Colonic mucosa (tissue), 2 donors: Measurements from ENCODE around the gene ANTXR1. TPM values are rescaled to one million over a fixed set of nuclear protein-coding genes. Genes with fewer than 3 reads are reported as not detected.

Experiments
- microRNA-seq: library from miRNA; unstranded; fragments of <30 nt; microRNA quantifications from one replicate; pipeline ENCODE4, GENCODE V29; 2019
- total RNA-seq, 2 donors: library from RNA; stranded (reverse); fragmentation: NEBNext Ultra II Directional in 1 of 2; extraction: Animal tissue kit (Norgen Biotek cat#: 25700) in 1 of 2; gene quantifications; one replicate each; pipeline ENCODE4 v1.2.1, GENCODE V29; 2021
- donor health status: DM: no; HTN: no; CAD: no.
- donor health status: DM: no; HTN: no; CAD: no.

The ANTXR1 gene
- total RNA-seq, 2 donors from 2014 or later: 8.1 to 17.0 TPM

Small RNA genes lying within 50 kb of the gene (microRNA-seq; reads per million reads assigned to microRNA genes)
- gene MIR3126: not detected

Other genes starting within 250 kb of the ANTXR1 start
- not detected for gene BMP10, start 141.8 kb upstream of the ANTXR1 start, total RNA-seq
- gene GKN2, start 60.3 kb upstream of the ANTXR1 start, total RNA-seq: under 1 TPM in 1 of 2 donors, not detected in 1; 0.32 TPM
- not detected for gene GKN1, start 38.5 kb upstream of the ANTXR1 start, total RNA-seq